Astrocyte (in vitro differentiated cells and primary cell): ENCODE results near the gene TLE5.

Source experiments
- EZH2 ChIP-seq: IDR thresholded peaks from 2 replicates; pipeline ENCODE4 v1.6.1; 2012; ENCODE audit warnings: mild to moderate bottlenecking, low read length, inconsistent platforms; ENCODE audit not compliant: insufficient read depth
- TF ChIP-seq, protein P1 (sequence below): IDR thresholded peaks from 2 replicates; pipeline ENCODE4 v1.5.1; 2011; ENCODE audit warnings: low read depth, mild to moderate bottlenecking, inconsistent platforms, low read length, moderate library complexity; ENCODE audit not compliant: insufficient read depth

DNA sequence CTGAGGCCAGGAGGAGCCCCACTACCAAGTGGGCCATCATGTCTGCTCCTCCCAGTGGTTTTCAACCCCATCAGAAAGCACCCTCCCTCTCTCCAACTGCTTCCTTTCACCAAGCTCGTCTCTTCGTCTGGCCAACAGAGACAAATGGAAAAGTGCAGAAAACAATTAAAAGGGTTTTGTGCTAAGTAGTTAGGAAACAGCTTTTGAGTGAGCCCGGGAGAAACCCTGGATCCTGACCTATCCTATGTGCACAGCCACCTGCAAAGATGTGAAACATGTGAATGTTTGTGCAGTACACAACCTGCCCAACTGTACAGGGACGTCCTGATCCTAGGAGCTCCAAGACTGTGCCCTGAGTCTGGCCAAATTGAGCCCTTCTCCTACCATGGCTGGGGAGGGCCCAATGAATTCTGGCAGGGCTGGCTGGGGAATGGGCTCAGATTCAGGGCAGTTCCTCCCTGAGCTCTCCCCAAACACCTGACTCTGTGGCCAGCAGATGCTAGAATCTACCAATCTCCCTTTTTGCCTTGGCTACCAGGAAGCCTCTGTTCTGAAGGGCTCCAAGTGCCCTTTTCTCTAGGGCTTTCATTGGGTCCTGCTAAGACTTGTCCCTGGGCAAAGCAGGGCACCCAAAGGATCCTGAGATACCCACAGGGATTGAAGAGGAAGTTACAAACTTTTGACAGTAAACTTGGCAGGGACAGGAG lies 7.9 kb downstream of the TLE5 start:
- TF ChIP-seq, protein P1, sequence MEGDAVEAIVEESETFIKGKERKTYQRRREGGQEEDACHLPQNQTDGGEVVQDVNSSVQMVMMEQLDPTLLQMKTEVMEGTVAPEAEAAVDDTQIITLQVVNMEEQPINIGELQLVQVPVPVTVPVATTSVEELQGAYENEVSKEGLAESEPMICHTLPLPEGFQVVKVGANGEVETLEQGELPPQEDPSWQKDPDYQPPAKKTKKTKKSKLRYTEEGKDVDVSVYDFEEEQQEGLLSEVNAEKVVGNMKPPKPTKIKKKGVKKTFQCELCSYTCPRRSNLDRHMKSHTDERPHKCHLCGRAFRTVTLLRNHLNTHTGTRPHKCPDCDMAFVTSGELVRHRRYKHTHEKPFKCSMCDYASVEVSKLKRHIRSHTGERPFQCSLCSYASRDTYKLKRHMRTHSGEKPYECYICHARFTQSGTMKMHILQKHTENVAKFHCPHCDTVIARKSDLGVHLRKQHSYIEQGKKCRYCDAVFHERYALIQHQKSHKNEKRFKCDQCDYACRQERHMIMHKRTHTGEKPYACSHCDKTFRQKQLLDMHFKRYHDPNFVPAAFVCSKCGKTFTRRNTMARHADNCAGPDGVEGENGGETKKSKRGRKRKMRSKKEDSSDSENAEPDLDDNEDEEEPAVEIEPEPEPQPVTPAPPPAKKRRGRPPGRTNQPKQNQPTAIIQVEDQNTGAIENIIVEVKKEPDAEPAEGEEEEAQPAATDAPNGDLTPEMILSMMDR, result no peak
- TF ChIP-seq EZH2, result no peak
